NCI-H1092 (cell line): ENCODE data around the gene TMEM229B.

Source experiments
- DNase-seq: peaks from one replicate; lab custom pipeline; 2025; lab: John Stamatoyannopoulos, UW

TMEM229B gene

GRCh38 chr14:67421356-67422224 lies 66.9 kb downstream of the TMEM229B start:
- DNase-seq = no peak
